ENCODE results near the gene OSBP.

Gene OSBP

GRCh38 chr11:59575505-59575904 is 40.1 kb downstream of the OSBP start:
- no peak for TF ChIP-seq CTCF (IDR thresholded peaks at IDR 0.05; ENCODE audit: low read depth, low read length)
- H3K4me3 ChIP-seq (ENCODE audit: low read depth, low read length) = no peak overlapping the region

GRCh38 chr11:59574932-59575502 is 40.6 kb downstream of the OSBP start:
- TF ChIP-seq CTCF (IDR thresholded peaks at IDR 0.05; ENCODE audit: low read depth, low read length) = no peak
- H3K4me3 ChIP-seq (ENCODE audit: low read depth, low read length) = no peak overlapping the region

GRCh38 chr11:59574467-59574866 is 41.1 kb downstream of the OSBP start:
- TF ChIP-seq CTCF (IDR thresholded peaks at IDR 0.05; ENCODE audit: low read depth, low read length) = no peak
- no peak overlapping the region for H3K4me3 ChIP-seq (ENCODE audit: low read depth, low read length)

GRCh38 chr11:59573216-59573615 is 42.4 kb downstream of the OSBP start:
- H3K4me3 ChIP-seq (ENCODE audit: low read depth, low read length) = no peak overlapping the region
- TF ChIP-seq CTCF (IDR thresholded peaks at IDR 0.05; ENCODE audit: low read depth, low read length) = no peak

GRCh38 chr11:59572091-59572490 is 43.5 kb downstream of the OSBP start:
- no peak for TF ChIP-seq CTCF (IDR thresholded peaks at IDR 0.05; ENCODE audit: low read depth, low read length)

GRCh38 chr11:59562292-59562691 is 53.3 kb downstream of the OSBP start:
- H3K4me3 ChIP-seq (ENCODE audit: low read depth, low read length) = no peak overlapping the region
- no peak for TF ChIP-seq CTCF (IDR thresholded peaks at IDR 0.05; ENCODE audit: low read depth, low read length)

More at GRCh38 chr11:59572091-59572490, 43.5 kb downstream of the OSBP start:
- no peak overlapping the region for H3K4me3 ChIP-seq (ENCODE audit: low read depth, low read length)

- peak overlapping the region; percentile 85 for H3K4me3 ChIP-seq (ENCODE audit: low read depth, low read length)
- no peak for TF ChIP-seq CTCF (IDR thresholded peaks at IDR 0.05; ENCODE audit: low read depth, low read length)
Measured at GRCh38 chr11:59560702-59561473, 54.7 kb downstream of the OSBP start.
